Muscle layer of colon (tissue), 2 donors: ENCODE results near the gene OPTC.
A peak's percentile ranks its signal among the peaks of the same experiment; 100 is the strongest.
"Not testable (repeated sequence)": the region's sequence is repeated elsewhere in the genome, so short reads cannot be mapped to it uniquely, and the experiment has no call there.

Experiments
- H3K27ac ChIP-seq: one replicate; pipeline ENCODE4 v1.7.0; 2013; ENCODE audit warnings: low read depth, mild to moderate bottlenecking, low read length, moderate library complexity
- H3K27me3 ChIP-seq, 2 donors: one replicate each; pipeline ENCODE4 v1.7.0; 2013; ENCODE audit warnings: low read length in 2 of 2, mild to moderate bottlenecking in 2 of 2; ENCODE audit not compliant: insufficient read depth in 2 of 2, control insufficient read depth in 1 of 2
- H3K36me3 ChIP-seq: one replicate; pipeline ENCODE4 v1.7.0; 2013; ENCODE audit warnings: mild to moderate bottlenecking, low read length; ENCODE audit not compliant: insufficient read depth
- H3K4me1 ChIP-seq: one replicate; pipeline ENCODE4 v1.7.0; 2013; ENCODE audit warnings: mild to moderate bottlenecking, low read length; ENCODE audit not compliant: insufficient read depth
- H3K4me3 ChIP-seq, 2 donors: one replicate each; pipeline ENCODE4 v1.7.0; 2013; ENCODE audit warnings: low read length in 2 of 2, low read depth in 1 of 2, mild to moderate bottlenecking in 1 of 2, moderate library complexity in 1 of 2
- H3K9ac ChIP-seq: one replicate; pipeline ENCODE4 v1.7.0; 2013; ENCODE audit warnings: low read length
- H3K9me3 ChIP-seq: one replicate; pipeline ENCODE4 v1.7.0; 2013; ENCODE audit warnings: mild to moderate bottlenecking, low read length
- donor health status: abdominal sarcoma.
- donor health status: Adenocarcinoma of cecum.

The OPTC gene

DNA sequence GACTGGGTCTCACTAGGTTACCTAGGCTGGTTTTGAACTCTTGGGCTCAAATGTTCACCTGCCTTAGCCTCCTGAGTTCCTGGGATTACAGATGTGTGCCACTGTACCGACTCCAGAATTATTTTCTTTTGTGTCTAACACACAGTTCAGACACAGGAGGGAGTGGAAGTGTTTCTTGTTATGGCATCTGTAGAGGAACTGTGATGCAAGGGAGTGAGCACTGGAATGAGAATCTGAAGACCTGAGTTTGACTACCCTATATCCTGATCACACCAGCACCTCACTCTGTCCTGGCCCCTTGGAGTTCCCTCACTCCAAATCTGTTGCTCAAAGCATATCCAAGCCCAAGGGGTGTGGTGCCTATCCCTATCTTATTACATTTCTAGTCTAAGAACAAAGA is 15.2 kb downstream of the OPTC start:
- Histone ChIP-seq H3K27me3 (no peaks in the 10 kb centered on the region), H3K9ac (peak overlapping the region; percentile 10), H3K36me3 (no peaks in the 10 kb centered on the region), H3K9me3 (no peaks in the 10 kb centered on the region), H3K27ac (peak overlapping the region; percentile 82), H3K4me1 (peaks cover 79% of the 10 kb centered on the region), H3K4me3 (no peak overlapping the region)

DNA sequence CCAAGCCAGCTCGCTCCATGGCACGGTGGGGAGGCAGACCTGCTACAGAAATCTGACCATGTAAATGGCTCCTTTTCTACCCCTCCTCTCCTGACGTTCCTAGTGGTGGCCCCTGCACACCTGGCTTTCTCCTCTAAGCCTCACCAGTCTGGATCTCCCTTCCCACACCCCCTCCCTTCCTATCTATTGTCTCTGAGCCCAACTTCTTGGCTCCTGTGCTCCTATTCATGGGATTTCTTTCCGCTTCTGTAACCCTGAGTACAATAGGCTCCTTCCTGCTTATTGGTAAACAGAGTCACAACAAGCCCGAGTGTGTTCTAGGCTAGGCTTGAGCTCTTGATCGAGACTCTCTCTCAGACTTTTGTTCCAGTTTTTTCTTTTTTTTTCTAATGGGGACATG is 17.6 kb downstream of the OPTC start:
- no peak overlapping the region for H3K9ac ChIP-seq
- peaks cover 66% of the 10 kb centered on the region for H3K4me1 ChIP-seq
- H3K4me3 ChIP-seq, result no peak overlapping the region
- H3K9me3 ChIP-seq, result no peaks in the 10 kb centered on the region
- H3K36me3 ChIP-seq, result no peaks in the 10 kb centered on the region
- peak overlapping the region; percentile 84 for H3K27ac ChIP-seq
- no peaks in the 10 kb centered on the region for H3K27me3 ChIP-seq

DNA sequence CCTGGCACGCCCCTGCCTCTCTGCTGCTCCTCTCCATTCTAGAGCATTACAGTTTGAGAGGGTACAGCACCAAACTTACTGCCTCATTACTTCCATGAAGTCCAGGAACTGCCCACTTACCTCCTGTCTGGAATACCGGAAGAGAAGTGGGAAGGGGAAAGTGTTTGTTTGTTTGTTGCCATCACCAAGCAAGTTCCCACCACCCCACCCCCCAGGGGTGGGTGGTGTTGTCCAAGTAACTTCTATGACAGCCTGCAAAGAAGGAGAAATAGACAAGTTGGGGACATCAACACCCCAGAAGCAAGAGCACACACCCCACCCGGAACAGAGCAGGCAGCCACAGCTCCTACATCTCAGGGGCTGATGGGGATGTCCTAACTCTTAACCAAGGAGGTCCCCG is 18.0 kb downstream of the OPTC start:
- Histone ChIP-seq H3K9ac (peak overlapping the region; percentile 23), H3K4me1 (peaks cover 62% of the 10 kb centered on the region), H3K27ac (peak overlapping the region; percentile 84), H3K9me3 (no peaks in the 10 kb centered on the region), H3K27me3 (no peaks in the 10 kb centered on the region), H3K36me3 (no peaks in the 10 kb centered on the region), H3K4me3 (no peak overlapping the region)

DNA sequence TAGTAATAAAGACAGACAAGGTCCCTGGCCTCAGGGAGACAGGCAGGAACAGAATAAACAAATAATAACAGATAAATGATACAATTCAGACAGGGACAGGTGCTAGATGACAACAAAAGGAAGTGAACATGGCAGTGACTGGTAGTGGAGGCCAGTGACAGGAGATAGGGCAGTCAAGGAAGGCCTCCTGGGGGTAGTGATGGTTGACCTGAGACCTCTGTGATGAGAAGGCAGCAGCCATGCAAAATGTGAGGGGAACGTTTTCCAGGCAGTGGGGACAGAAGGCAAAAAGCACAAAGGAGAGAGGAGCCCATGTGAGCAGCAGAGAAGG is 18.5 kb downstream of the OPTC start:
- Histone ChIP-seq H3K4me1 (peaks cover 57% of the 10 kb centered on the region), H3K4me3 (peak overlapping the region in 1 of 2 donors; percentile 5), H3K9ac (peak overlapping the region; percentile 23), H3K9me3 (no peaks in the 10 kb centered on the region), H3K27ac (peak overlapping the region; percentile 84), H3K27me3 (no peaks in the 10 kb centered on the region), H3K36me3 (no peaks in the 10 kb centered on the region)

DNA sequence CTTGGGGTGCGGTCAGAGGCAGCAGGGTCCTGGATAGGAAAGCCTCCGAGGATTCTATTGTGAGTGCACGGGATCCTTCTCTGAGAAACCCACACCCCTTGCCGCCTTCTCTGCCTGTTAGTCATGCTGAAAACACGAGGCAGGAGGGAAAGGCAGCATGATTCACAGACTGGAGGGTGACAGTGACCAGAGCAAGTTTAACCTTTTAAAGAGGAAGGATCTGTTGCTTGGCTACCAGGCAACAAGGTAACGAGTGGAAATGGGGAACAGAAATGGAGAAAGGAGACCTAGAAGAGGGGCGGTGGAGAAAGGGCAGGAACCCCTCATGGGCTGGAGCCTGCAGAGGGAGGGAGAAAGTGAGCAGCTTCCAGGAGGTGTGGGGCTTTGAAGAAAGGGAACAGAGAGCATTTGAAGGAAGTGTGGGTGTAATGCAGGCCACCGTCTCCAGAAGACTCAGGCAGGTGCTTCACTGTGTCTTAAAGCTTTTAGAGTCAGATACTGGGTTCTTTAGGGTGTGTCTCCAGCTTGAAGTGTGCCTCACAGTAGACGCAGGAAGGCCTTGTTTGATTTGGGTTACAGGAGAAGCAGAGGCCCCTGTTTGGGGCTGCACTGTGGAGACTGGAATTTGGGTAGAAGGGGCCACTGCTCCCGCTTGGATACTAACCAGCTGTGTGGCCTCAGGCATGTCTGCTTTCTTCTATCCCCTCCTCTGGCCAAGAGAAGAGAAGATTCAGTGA is 19.1 kb downstream of the OPTC start:
- peak overlapping the region in 1 of 2 donors; percentile 17 for H3K4me3 ChIP-seq
- peak overlapping the region; percentile 84 for H3K27ac ChIP-seq
- no peaks in the 10 kb centered on the region for H3K36me3 ChIP-seq
- peak overlapping the region; percentile 23 for H3K9ac ChIP-seq
- H3K4me1 ChIP-seq, result peaks cover 52% of the 10 kb centered on the region
- no peaks in the 10 kb centered on the region for H3K9me3 ChIP-seq
- no peaks in the 10 kb centered on the region for H3K27me3 ChIP-seq

DNA sequence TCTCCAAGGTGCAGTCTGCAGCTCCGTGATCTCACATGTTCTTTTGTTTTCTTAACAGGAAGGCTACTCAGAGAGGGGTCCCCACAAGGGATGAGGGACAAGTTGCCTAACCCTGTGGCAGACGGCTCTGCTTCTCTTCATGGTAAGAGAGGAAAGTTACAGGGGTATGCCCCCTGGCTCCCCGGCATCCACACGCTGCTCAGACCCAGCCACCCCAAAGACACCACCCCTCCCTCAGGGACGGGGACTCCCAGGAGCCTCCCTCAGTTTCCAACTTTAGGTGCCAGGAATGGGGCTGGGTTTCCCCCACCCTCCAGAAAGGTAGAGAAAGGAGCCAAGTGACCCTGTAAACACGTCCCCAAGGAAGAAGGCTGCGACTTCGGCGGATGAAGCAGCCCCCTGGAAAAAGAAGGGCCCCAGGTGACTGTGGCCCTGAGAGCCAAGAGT is 19.7 kb downstream of the OPTC start:
- Histone ChIP-seq H3K9me3 (no peaks in the 10 kb centered on the region), H3K4me3 (peak overlapping the region in 1 of 2 donors; percentile 17), H3K4me1 (peaks cover 46% of the 10 kb centered on the region), H3K36me3 (no peaks in the 10 kb centered on the region), H3K27ac (peak overlapping the region; percentile 84), H3K27me3 (no peaks in the 10 kb centered on the region), H3K9ac (peak overlapping the region; percentile 16)

DNA sequence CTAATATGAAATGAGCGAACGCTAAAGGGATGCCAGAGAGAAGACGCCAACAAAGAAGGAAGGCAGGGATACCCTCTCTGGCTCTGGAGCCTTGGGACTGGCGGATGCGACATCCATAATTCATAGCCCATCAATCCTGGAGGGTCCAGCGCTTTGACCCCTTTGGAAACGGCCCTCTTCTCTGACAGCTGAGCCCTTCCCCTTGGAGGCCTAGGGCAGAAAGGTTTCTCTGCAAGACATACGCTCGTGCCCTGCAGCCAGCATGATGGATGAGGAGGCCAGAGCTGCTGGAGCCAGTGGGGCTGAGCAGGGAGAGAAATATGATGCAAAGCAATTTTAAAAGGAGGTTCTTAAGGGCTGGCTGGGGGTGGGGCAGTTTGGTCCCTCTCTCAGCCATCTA is 22.2 kb downstream of the OPTC start:
- peaks cover 56% of the 10 kb centered on the region for H3K4me1 ChIP-seq
- H3K4me3 ChIP-seq, result no peak overlapping the region
- no peak overlapping the region for H3K27ac ChIP-seq

DNA sequence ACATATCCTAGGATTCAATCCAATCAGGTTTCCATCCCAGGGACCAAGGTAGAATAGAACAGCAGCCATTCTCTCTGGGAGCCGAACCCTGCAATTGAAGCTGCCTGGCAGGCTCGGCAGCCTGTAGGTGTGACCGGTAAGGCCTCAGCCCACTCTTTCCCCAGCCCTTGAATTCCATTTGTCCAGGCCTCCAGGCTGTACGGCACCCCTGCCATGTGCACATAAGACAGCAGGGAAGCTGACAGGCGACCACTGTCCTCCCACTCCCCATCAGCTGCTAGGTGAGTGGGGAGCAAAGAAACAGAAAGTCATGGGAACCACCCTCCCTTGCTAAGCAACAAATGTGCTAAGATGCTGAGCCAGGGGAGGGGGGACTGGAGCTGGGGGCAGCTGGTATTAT is 23.0 kb downstream of the OPTC start:
- H3K9me3 ChIP-seq, result no peaks in the 10 kb centered on the region
- H3K4me3 ChIP-seq, result no peak overlapping the region
- H3K27ac ChIP-seq, result no peak overlapping the region
- H3K36me3 ChIP-seq, result no peaks in the 10 kb centered on the region
- no peak overlapping the region for H3K9ac ChIP-seq
- H3K27me3 ChIP-seq, result no peaks in the 10 kb centered on the region
- peaks cover 56% of the 10 kb centered on the region for H3K4me1 ChIP-seq

More for the DNA sequence above, 22.2 kb downstream of the OPTC start:
- Histone ChIP-seq H3K9me3 (no peaks in the 10 kb centered on the region), H3K27me3 (no peaks in the 10 kb centered on the region), H3K36me3 (no peaks in the 10 kb centered on the region), H3K9ac (no peak overlapping the region)

DNA sequence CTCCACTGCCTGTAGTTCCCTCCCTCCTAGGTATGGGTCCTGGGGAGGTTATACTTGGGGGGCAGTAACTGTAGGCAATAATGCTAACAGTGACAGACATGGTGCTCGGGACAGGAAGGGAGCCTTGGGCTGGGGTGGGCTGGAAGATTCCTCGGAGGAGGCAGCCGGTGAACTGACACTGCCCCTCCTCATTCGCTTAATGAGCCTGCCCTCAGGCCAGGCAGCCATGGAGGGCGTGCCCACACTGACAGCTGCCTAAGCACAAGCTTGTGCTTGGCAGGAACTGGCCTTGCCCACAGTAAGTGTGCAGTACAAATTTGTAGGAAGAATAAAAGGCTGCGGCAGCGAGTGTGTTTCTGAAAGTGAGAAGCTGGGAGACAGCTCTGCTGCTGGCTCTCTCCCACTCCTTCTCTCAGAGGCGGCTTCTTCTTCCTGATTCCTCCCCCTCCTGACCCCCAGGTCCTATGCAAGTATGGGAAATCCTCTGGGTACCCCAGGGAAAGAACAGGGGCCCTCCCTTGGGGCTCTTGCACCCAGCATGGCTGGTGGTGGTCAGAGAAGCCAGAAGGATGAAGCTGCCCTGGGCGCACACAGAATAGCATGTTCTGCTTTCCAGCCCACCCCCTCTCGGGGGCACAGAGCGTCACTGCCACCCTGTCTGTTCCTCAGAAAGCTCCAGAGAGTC is 23.6 kb downstream of the OPTC start:
- Histone ChIP-seq H3K9me3 (no peaks in the 10 kb centered on the region), H3K27me3 (no peaks in the 10 kb centered on the region), H3K9ac (no peak overlapping the region), H3K27ac (no peak overlapping the region), H3K4me3 (no peak overlapping the region), H3K36me3 (no peaks in the 10 kb centered on the region), H3K4me1 (peaks cover 56% of the 10 kb centered on the region)

DNA sequence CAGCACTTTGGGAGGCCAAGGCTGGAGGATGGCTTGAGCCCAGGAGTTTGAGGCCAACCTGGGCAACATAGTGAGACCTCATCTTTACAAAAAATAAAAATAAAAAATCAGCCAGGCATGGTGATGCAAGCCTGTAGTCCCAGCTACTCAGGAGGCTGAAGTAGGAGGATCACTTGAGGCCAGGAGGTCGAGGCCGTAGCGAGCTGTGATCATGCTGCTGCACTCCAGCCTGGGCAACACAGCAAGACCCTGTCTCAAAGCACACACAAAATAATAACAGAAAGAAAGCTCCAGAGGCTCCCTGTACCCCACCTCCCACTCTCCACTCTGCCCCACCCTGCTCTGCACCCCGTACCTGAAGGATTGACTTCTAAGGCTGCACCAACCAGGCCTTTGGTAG is 24.2 kb downstream of the OPTC start:
- H3K27me3 ChIP-seq, H3K4me3 ChIP-seq, H3K9ac ChIP-seq, H3K36me3 ChIP-seq, H3K9me3 ChIP-seq: not testable (repeated sequence)
- Histone ChIP-seq H3K4me1 (peaks cover 55% of the 10 kb centered on the region), H3K27ac (peak overlapping the region; percentile 14)

DNA sequence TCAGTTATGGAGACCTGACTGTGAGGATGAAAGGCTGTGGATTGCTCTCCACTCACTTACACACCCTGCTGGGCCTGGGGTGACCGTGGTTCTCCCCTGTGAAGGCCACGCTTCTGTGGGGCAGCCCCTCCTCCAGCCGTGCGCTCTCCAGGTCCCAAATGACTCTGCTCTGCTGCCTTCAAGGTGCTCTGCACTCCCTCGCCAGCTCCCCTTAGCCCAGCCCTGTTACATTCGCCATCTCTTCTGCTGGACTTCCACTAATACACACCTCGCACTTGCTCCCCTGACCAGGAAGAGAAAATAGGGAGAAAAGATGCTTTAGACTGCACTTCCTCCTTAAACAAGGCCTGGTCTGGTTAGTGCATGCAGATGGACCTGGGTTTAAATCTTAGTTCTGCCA is 24.6 kb downstream of the OPTC start:
- Histone ChIP-seq H3K9me3 (no peaks in the 10 kb centered on the region), H3K36me3 (no peaks in the 10 kb centered on the region), H3K9ac (no peak overlapping the region), H3K4me3 (no peak overlapping the region), H3K27me3 (no peaks in the 10 kb centered on the region), H3K27ac (peak overlapping the region; percentile 14), H3K4me1 (peaks cover 51% of the 10 kb centered on the region)
